K562 (cell line): Measurements from ENCODE around the gene DPP3. TPM values are rescaled to one million over a fixed set of nuclear protein-coding genes. Genes with fewer than 3 reads are reported as not detected.

Experiments used
- GABPB1 ChIP-seq: sonication (generic); formaldehyde crosslinking; IDR thresholded peaks from 2 replicates; pipeline ENCODE4 v1.8.0; 2022; ENCODE audit warnings: mild to moderate bottlenecking, missing genetic modification reagents
- GTF2E2 ChIP-seq: fragments of 200-800 bp; sonication (Bioruptor generic); IDR thresholded peaks from 2 replicates; pipeline ENCODE4 v1.6.1; 2016; ENCODE audit warnings: missing genetic modification characterization, missing compliant biosample characterization
- JUN ChIP-seq, 2 experiments: sonication (generic) in 1 of 2; formaldehyde crosslinking in 1 of 2; IDR thresholded peaks; 2 replicates each; pipeline versions ENCODE4 v1.6.1 to v1.8.0; 2012 to 2022; ENCODE audit warnings: borderline replicate concordance in 2 of 2, mild to moderate bottlenecking in 2 of 2, improper control_type of control experiment in 1 of 2, low read depth in 1 of 2, low read length in 1 of 2, missing genetic modification reagents in 1 of 2
- NCOA1 ChIP-seq: fragments of 450-650 bp; IDR thresholded peaks from 2 replicates; pipeline ENCODE4 v1.6.1; 2016; ENCODE audit warnings: low read depth
- NUFIP1 ChIP-seq: fragments of 450-650 bp; IDR thresholded peaks from 2 replicates; pipeline ENCODE4 v1.6.1; 2018; ENCODE audit not compliant: partially characterized antibody
- RERE ChIP-seq: sonication (generic); formaldehyde crosslinking; IDR thresholded peaks from 2 replicates; pipeline ENCODE4 v1.8.0; 2023; ENCODE audit warnings: missing genetic modification reagents, mild to moderate bottlenecking, borderline replicate concordance
- SIX5 ChIP-seq, 2 experiments: IDR thresholded peaks; 2 replicates each; pipeline ENCODE4 v1.6.1; 2011; ENCODE audit warnings: low read length in 2 of 2, borderline replicate concordance in 1 of 2, low read depth in 1 of 2, mild to moderate bottlenecking in 1 of 2, moderate library complexity in 1 of 2; ENCODE audit not compliant: insufficient read depth in 1 of 2
- SNAPC5 ChIP-seq: fragments of 250-450 bp; sonication (Bioruptor Pico); IDR thresholded peaks from 2 replicates; pipeline ENCODE4 v1.8.0; 2021; ENCODE audit warnings: moderate library complexity, mild to moderate bottlenecking, inconsistent platforms
- THAP7 ChIP-seq: fragments of 250-450 bp; sonication (Bioruptor Pico); IDR thresholded peaks from 2 replicates; pipeline ENCODE4 v1.5.0; 2021
- ZBTB8A ChIP-seq: fragments of 450-650 bp; IDR thresholded peaks from 2 replicates; pipeline ENCODE4 v1.6.1; 2018; ENCODE audit warnings: mild to moderate bottlenecking, moderate library complexity; ENCODE audit not compliant: partially characterized antibody
- ZFP36 ChIP-seq: fragments of 150-350 bp; IDR thresholded peaks from 2 replicates; pipeline ENCODE4 v1.6.1; 2018; ENCODE audit warnings: low read length, low read depth; ENCODE audit not compliant: partially characterized antibody
- ZNF764 ChIP-seq: fragments of 250-450 bp; sonication (Bioruptor Pico); IDR thresholded peaks from 2 replicates; pipeline ENCODE4 v1.4.0; 2020; ENCODE audit warnings: low read depth, mild to moderate bottlenecking, moderate library complexity
- polyA plus RNA-seq, 8 experiments: library from polyadenylated mRNA; depleted of rRNA in 4 of 8; stranded (reverse) in 5 of 8; unstranded in 3 of 8; fragments of >200 nt; fragmentation: Nextera tagmentation in 2 of 8; fragmentation: Illumina TruSeq in 1 of 8; extraction: Ambion mirVana in 2 of 8; extraction: Trizol in 1 of 8; gene quantifications; 2 replicates each; pipeline versions ENCODE4 v1.2.1 to v1.2.3, GENCODE V29; 2011 to 2014; ENCODE audit warnings: inconsistent platforms in 1 of 8, missing spikeins in 1 of 8
- total RNA-seq, 7 experiments: library from RNA; depleted of rRNA in 6 of 7; stranded (reverse); fragments of >200 nt in 6 of 7; fragmentation: Illumina TruSeq in 2 of 7; extraction: Trizol in 2 of 7; gene quantifications; 2 replicates each; pipeline versions ENCODE4 v1.2.1 to v1.2.3, GENCODE V29; 2011 to 2021; ENCODE audit warnings: low replicate concordance in 1 of 7

The DPP3 gene
- total and polyA plus RNA-seq, 9 of the 15 experiments (the other 6 are each of a cell fraction or from before 2014, with no cell fraction given): 3.7 to 69.2 (median 43.3) TPM

- TF ChIP-seq SNAPC5 (CRISPR knock-in tag) (no peak), NUFIP1 (no peak), RERE (CRISPR knock-in tag) (0 out of 2 replicates have a peak, but pooled peaks have one; percentile 66), SIX5 (IDR thresholded peaks at IDR 0.05; ENCODE audit: borderline replicate concordance in 1 of 2, insufficient read depth in 1 of 2, low read depth in 1 of 2, low read length in 2 of 2) (no peak), JUN (IDR thresholded peaks at IDR 0.05; ENCODE audit: borderline replicate concordance, low read depth, low read length) (no peak), JUN (CRISPR knock-in tag; IDR thresholded peaks at IDR 0.05; ENCODE audit: borderline replicate concordance) (peak; percentile 81; the same call in 1 of the 2 replicates), GTF2E2 (tag) (peak; percentile 31), ZFP36 (no peak), GABPB1 (0 out of 2 replicates have a peak, but pooled peaks have one; percentile 9), ZNF764 (no peak), THAP7 (CRISPR knock-in tag) (peak; percentile 51; the same call in 1 of the 2 replicates), NCOA1 (no peak), ZBTB8A (no peak)
Observed at GRCh38 chr11:66479394-66480116, 679 bp upstream of the DPP3 start (continued).
